HEK293 (cell line): ENCODE results near the gene SERF2.

Source experiments
- CTCF ChIP-seq: fragments of 450-650 bp; formaldehyde crosslinking; IDR thresholded peaks from 2 replicates; pipeline ENCODE4 v1.5.1; 2016; ENCODE audit warnings: missing biosample characterization, missing genetic modification characterization
- EGR2 ChIP-seq: fragments of 450-650 bp; formaldehyde crosslinking; IDR thresholded peaks from 2 replicates; pipeline ENCODE4 v1.5.1; 2016; ENCODE audit warnings: low read depth, missing biosample characterization, missing genetic modification characterization
- KLF16 ChIP-seq: fragments of 450-650 bp; formaldehyde crosslinking; IDR thresholded peaks from 2 replicates; pipeline ENCODE4 v1.5.1; 2017; ENCODE audit warnings: missing biosample characterization, missing genetic modification characterization
- MYNN ChIP-seq: fragments of 450-650 bp; formaldehyde crosslinking; IDR thresholded peaks from 2 replicates; pipeline ENCODE4 v1.5.1; 2016; ENCODE audit warnings: missing biosample characterization, missing genetic modification characterization, borderline replicate concordance
- YY1 ChIP-seq: fragments of 450-650 bp; formaldehyde crosslinking; IDR thresholded peaks from 2 replicates; pipeline ENCODE4 v1.5.1; 2018; ENCODE audit warnings: missing biosample characterization, missing genetic modification characterization
- ZNF514 ChIP-seq: fragments of 450-650 bp; formaldehyde crosslinking; IDR thresholded peaks from 2 replicates; pipeline ENCODE4 v1.5.1; 2016; ENCODE audit warnings: missing biosample characterization, missing genetic modification characterization
- ZNF558 ChIP-seq: fragments of 450-650 bp; formaldehyde crosslinking; IDR thresholded peaks from 2 replicates; pipeline ENCODE4 v1.5.1; 2016; ENCODE audit warnings: missing biosample characterization, missing genetic modification characterization
- ZNF580 ChIP-seq: fragments of 450-650 bp; formaldehyde crosslinking; IDR thresholded peaks from 2 replicates; pipeline ENCODE4 v1.5.1; 2016; ENCODE audit warnings: missing biosample characterization, missing genetic modification characterization
- TF ChIP-seq, protein P1 (sequence below): sonication (generic); formaldehyde crosslinking; IDR thresholded peaks from 2 replicates; pipeline ENCODE4 v1.8.1; 2022; ENCODE audit warnings: mild to moderate bottlenecking, moderate library complexity, missing genetic modification reagents
- TF ChIP-seq, protein P2 (sequence below): fragments of 450-650 bp; formaldehyde crosslinking; IDR thresholded peaks from 2 replicates; pipeline ENCODE4 v1.5.1; 2016; ENCODE audit warnings: missing biosample characterization, missing genetic modification characterization

- TF ChIP-seq MYNN (tag by site-specific recombination) = no peak
- no peak for TF ChIP-seq ZNF514 (tag by site-specific recombination)
- TF ChIP-seq, protein P1, sequence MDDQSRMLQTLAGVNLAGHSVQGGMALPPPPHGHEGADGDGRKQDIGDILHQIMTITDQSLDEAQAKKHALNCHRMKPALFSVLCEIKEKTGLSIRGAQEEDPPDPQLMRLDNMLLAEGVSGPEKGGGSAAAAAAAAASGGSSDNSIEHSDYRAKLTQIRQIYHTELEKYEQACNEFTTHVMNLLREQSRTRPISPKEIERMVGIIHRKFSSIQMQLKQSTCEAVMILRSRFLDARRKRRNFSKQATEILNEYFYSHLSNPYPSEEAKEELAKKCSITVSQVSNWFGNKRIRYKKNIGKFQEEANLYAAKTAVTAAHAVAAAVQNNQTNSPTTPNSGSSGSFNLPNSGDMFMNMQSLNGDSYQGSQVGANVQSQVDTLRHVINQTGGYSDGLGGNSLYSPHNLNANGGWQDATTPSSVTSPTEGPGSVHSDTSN = no peak
- no peak for TF ChIP-seq CTCF (tag by site-specific recombination)
- TF ChIP-seq, protein P2, sequence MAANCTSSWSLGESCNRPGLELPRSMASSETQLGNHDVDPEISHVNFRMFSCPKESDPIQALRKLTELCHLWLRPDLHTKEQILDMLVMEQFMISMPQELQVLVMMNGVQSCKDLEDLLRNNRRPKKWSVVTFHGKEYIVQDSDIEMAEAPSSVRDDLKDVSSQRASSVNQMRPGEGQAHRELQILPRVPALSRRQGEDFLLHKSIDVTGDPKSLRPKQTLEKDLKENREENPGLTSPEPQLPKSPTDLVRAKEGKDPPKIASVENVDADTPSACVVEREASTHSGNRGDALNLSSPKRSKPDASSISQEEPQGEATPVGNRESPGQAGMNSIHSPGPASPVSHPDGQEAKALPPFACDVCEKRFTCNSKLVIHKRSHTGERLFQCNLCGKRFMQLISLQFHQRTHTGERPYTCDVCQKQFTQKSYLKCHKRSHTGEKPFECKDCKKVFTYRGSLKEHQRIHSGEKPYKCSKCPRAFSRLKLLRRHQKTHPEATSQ (tag by site-specific recombination) = no peak
- no peak for TF ChIP-seq YY1 (tag by site-specific recombination)
- no peak for TF ChIP-seq ZNF558
- no peak for TF ChIP-seq KLF16 (tag by site-specific recombination)
- TF ChIP-seq EGR2 (tag by site-specific recombination) = no peak
- TF ChIP-seq ZNF580 = no peak
Measured at GRCh38 chr15:43789409-43789808, 2.7 kb upstream of the SERF2 start.
